HEK293T (cell line): Measurements from ENCODE around the gene NHS.

Experiments
- ARNT ChIP-seq: fragments of 450-650 bp; IDR thresholded peaks from 2 replicates; pipeline ENCODE4 v1.6.1; 2017; ENCODE audit warnings: mild to moderate bottlenecking
- BHLHE40 ChIP-seq: fragments of 450-650 bp; IDR thresholded peaks from 2 replicates; pipeline ENCODE4 v1.6.1; 2016; ENCODE audit warnings: mild to moderate bottlenecking, moderate library complexity, borderline replicate concordance
- CTBP1 ChIP-seq: fragments of 450-650 bp; IDR thresholded peaks from 2 replicates; pipeline ENCODE4 v1.6.1; 2016; ENCODE audit warnings: borderline replicate concordance
- FOXA1 ChIP-seq: fragments of 450-650 bp; IDR thresholded peaks from 2 replicates; pipeline ENCODE4 v1.6.1; 2016; ENCODE audit warnings: mild to moderate bottlenecking
- FOXK2 ChIP-seq: fragments of 450-650 bp; IDR thresholded peaks from 2 replicates; pipeline ENCODE4 v1.6.1; 2016; ENCODE audit warnings: mild to moderate bottlenecking
- FOXM1 ChIP-seq: fragments of 450-650 bp; IDR thresholded peaks from 2 replicates; pipeline ENCODE4 v1.6.1; 2017; ENCODE audit warnings: mild to moderate bottlenecking, borderline replicate concordance
- LEF1 ChIP-seq: fragments of 450-650 bp; IDR thresholded peaks from 2 replicates; pipeline ENCODE4 v1.6.1; 2017; ENCODE audit warnings: mild to moderate bottlenecking, borderline replicate concordance
- PKNOX1 ChIP-seq: fragments of 450-650 bp; IDR thresholded peaks from 2 replicates; pipeline ENCODE4 v1.6.1; 2016
- SP1 ChIP-seq: fragments of 450-650 bp; IDR thresholded peaks from 2 replicates; pipeline ENCODE4 v1.6.1; 2017
- SUZ12 ChIP-seq: fragments of 450-650 bp; IDR thresholded peaks from 2 replicates; pipeline ENCODE4 v1.6.1; 2016; ENCODE audit warnings: mild to moderate bottlenecking
- TARDBP ChIP-seq: fragments of 450-650 bp; IDR thresholded peaks from 2 replicates; pipeline ENCODE4 v1.6.1; 2016
- ZNF384 ChIP-seq: fragments of 450-650 bp; IDR thresholded peaks from 2 replicates; pipeline ENCODE4 v1.6.1; 2016

GRCh38 chrX:17336377-17336776 is 38.6 kb upstream of the NHS start:
- TF ChIP-seq SP1 (no peak), TARDBP (no peak), FOXK2 (no peak), FOXA1 (no peak), FOXM1 (no peak), SUZ12 (no peak), ZNF384 (no peak), LEF1 (no peak), PKNOX1 (no peak), ARNT (no peak), CTBP1 (no peak), BHLHE40 (no peak)
